HuH-7 (cell line): ENCODE measurements around the gene BATF3.

ENCODE experiments used
- DNase-seq: peaks from one replicate; pipeline ENCODE4 v3.0.0; 2011; ENCODE audit warnings: low spot score

BATF3 gene

GRCh38 chr1:212684521-212685090 lies 15.0 kb downstream of the BATF3 start:
- DNase-seq = no peak

- no peak for DNase-seq
These were observed 15.6 kb downstream of the BATF3 start for GRCh38 chr1:212684076-212684475.

GRCh38 chr1:212683357-212683722 lies 16.3 kb downstream of the BATF3 start:
- no peak for DNase-seq

DNA sequence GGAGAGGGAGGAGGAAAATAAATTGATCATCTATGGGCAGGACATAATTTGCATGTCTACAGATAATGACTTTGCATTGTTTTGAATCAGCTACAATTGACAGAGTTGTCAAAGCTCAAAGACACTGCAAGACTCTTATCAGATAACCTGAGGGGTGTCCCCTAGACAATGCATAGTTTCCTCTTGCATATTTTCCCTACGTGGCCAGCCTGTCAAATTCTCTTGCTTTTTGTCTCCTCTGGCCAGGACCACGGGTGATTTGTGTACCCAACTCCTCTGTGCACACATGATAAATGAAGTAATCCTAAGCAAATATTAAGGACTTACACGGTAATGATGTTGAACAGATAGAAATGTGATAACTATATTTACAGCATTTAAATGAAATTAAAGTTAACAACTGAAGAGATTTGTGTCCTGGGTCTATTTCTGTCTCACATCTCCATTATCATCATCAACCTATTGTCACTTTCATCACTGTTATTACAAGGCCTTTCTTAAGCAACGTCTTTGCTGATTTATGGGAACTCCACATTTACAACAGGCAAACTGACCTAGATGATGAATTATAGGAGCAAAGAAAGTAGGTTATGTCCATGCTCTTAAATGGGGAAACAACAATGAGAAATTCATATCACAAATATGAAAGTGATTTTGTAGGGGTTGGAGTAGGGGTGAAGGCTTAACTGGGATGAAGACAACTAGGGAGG lies 18.8 kb downstream of the BATF3 start:
- DNase-seq = no peak

GRCh38 chr1:212678456-212679410 lies 20.9 kb downstream of the BATF3 start:
- DNase-seq = no peak

DNA sequence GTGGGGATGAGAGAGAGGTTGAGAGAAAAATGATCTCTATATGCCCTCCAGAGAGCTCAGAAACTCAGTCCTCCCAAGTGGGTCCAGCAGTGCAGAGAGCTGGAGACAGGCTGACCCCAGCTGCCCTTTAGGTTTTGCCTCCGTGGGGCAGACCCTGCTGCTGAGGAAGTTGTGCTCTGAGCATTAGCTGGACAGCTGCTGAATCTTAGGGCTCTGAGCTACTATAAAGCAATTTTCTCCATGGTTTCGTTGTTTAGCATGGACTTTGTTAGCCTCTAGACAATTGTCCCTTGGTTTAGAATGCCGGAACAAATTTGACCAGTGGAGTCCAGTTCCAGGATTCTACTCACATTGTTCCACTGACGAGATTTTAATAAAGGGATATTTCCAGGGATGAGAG lies 22.1 kb downstream of the BATF3 start:
- no peak for DNase-seq

GRCh38 chr1:212677136-212677535 lies 22.5 kb downstream of the BATF3 start:
- DNase-seq = no peak

DNA sequence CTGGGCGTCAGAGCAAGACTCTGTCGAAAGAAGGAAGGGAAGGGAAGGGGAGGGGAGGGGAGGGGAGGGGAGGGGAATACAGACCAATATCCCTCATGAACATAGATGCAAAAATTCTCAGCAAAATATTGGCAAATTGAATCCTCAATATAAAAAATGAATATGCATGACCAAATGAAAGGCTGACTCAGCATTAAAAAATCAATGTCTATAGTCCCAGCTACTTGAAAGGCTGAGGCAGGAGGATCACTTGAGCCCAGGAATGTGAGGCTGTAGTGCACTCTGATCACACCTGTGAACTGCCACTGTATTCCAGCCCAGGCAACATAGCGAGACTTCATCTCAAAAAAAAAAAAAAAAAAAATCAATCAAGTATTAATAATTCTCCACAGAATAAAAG lies 24.0 kb downstream of the BATF3 start:
- no peak for DNase-seq

- no peak for DNase-seq
These were observed 24.8 kb downstream of the BATF3 start for GRCh38 chr1:212674872-212675271.

GRCh38 chr1:212671342-212672031 lies 28.2 kb downstream of the BATF3 start:
- DNase-seq = no peak

- no peak for DNase-seq
These were observed 28.8 kb downstream of the BATF3 start for GRCh38 chr1:212670882-212671281.

DNA sequence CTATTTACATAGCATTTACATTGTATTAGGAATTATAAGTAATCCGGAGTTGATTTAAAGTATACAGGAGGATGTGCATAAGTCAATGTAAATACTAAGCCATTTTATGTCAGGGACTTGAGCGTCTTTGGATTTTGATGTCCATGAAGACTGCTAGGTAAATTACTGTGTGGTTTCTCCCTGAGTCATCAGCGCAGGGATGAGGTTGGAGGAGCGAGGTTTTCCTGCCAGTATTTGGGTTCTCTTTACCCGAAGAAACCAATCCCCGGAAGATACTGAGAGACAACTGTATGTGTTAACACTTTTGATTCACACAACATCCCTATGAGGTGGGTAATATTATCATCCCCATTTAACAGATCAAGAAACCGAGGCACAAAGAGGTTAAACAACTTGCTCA lies 29.3 kb downstream of the BATF3 start:
- no peak for DNase-seq

GRCh38 chr1:212669600-212669999 lies 30.0 kb downstream of the BATF3 start:
- no peak for DNase-seq

DNA sequence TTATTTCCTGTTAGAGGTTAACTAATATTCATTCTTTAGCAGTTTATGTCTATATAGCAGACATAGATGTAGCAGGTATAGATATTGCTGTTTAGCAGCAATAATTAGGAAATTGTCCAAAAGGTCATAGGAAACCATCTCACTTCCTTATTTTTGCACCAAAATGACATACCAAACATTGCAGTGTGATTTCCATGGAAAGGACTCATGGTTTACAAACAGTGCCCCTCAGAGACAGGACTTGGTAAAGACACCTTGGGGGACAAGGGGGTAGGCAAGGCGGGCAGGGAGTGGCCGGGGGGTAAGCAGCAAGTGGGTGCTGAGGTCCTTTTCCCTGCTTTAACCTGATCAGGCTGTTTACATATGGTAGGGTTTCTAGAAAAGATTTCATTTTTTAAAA lies 30.5 kb downstream of the BATF3 start:
- DNase-seq = peak; percentile 43

DNA sequence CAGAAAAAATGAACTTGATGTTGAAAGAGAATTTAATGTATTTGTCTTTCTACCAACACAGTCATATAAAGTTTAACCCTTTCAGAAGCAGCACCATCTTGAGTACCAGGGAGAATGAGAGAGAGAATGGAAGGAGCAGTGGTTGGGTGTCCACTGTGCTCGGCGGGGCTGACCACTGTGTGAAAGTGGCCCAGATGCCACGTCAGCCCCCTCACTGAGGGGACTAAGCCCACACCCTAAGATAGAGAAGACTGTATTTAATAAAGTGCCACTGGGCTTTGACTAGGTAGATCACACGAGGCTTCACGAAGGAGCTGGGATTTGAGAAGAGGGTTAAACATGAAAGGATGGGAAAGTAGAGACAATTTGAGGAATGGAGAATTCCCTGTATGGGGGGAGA lies 31.2 kb downstream of the BATF3 start:
- DNase-seq = no peak

GRCh38 chr1:212667223-212668139 lies 32.2 kb downstream of the BATF3 start:
- no peak for DNase-seq

DNA sequence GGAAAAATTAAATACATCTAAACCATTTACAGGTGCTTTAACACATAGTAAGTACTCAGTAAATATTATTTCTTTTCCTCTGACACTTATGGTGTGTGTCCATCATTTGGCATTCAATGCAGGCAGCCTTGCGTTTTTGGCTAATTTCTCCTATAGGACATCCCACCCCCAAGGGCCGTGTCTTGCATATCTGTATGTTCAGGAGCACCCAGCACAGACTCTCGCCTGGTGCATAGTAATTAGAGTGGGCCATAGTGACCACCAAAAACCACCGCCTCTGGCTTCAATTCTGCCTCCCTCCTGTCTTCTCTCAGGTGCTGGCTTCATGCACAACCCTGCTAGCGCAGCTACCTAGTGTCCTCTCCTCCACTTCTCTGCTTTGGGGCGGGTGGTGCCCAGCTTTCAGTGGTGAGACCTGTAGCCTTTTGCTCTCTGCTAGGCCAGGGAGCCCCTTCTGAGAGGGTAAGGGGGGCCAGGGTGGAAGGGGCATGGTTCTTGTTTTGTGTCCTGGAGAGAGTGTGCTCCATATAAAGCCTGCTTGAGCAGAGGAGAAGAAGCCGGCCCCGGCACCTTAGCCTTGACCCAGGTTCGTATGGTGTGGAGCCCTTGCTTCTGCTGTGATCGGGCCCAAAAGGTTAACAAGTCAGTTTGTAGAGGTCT lies 33.4 kb downstream of the BATF3 start:
- no peak for DNase-seq

DNA sequence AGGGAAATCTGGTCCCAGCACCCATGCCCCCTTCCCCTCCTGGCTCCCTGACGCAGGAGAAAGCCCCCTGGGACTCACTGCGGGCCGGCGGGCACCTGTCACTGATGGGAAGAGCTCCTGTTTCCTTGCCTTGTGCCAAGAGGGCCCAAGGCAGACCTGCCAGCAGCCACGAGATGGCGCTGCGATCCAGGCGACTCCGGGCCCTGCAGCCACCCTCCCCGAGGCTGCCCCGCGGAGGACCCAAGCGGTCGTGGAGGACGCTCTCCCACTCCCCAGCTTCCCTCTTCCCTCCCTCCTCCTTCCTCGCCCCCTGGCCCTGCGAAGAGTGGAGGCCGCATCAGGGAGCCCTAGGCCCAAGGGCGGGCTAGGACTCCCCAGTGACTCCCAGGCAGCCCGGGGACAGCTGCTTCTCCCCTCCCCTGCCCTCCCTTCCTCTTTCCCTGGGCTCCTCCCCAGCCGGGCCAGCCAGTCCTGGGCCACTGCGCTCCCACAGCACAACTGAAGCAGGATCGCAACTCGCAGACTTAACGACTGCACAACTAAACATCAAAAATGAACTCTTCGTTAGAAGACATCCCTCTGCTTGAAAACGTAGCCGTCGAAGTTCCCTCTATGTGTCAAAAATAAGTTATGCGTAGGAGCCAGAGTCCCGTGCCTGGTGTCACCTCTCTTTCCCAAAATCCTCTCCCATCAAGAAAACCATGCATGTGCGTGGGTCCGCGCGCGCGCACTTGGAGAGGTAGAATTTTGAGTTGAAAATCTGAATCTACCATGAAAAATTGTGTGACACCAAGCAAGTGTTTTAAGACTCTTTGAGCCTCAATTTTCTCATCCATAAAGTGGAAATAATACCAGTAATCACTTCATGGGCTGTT lies 34.2 kb downstream of the BATF3 start:
- DNase-seq = peak; percentile 78

GRCh38 chr1:212664409-212665199 lies 35.0 kb downstream of the BATF3 start:
- DNase-seq = no peak
